ENCODE measurements around the gene IGF2BP3.
"Not testable (repeated sequence)": the region's sequence is repeated elsewhere in the genome, so short reads cannot be mapped to it uniquely, and the experiment has no call there.

Gene IGF2BP3

GRCh38 chr7:23404546-23405239 is 65.6 kb downstream of the IGF2BP3 start:
- no peak for DNase-seq (ENCODE audit: extremely low spot score)
- ChIA-PET CTCF (interaction anchor here (1.0 to 1.8 kb wide), 3 partner anchors 10 to 30 kb away, joined by 3 to 5 read pairs (median 4); no protein-coding TSS in a partner anchor), POLR2A (no interaction called here)
- no peak for TF ChIP-seq CTCF (IDR thresholded peaks at IDR 0.05; ENCODE audit: control extremely low read depth, extremely low read depth, low read depth, missing control alignments)

GRCh38 chr7:23403970-23404369 is 66.3 kb downstream of the IGF2BP3 start:
- no peak for DNase-seq (ENCODE audit: extremely low spot score)
- TF ChIP-seq CTCF (IDR thresholded peaks at IDR 0.05; ENCODE audit: control extremely low read depth, extremely low read depth, low read depth, missing control alignments) = no peak
- POLR2A ChIA-PET = no interaction called here
- CTCF ChIA-PET = interaction anchor here (1.0 to 1.8 kb wide), 4 partner anchors 9 to 31 kb away, joined by 3 to 5 read pairs (median 4); no protein-coding TSS in a partner anchor

- POLR2A ChIA-PET; DNase-seq (ENCODE audit: extremely low spot score): not testable (repeated sequence)
These were observed 72.2 kb downstream of the IGF2BP3 start for GRCh38 chr7:23398090-23398489.

GRCh38 chr7:23397241-23397640 is 73.0 kb downstream of the IGF2BP3 start:
- POLR2A ChIA-PET = no interaction called here

More at GRCh38 chr7:23398090-23398489, 72.2 kb downstream of the IGF2BP3 start:
- CTCF ChIA-PET = not testable (repeated sequence)

GRCh38 chr7:23396222-23397015 is 73.9 kb downstream of the IGF2BP3 start:
- CTCF ChIA-PET = interaction anchor here (2.6 kb wide), 1 partner anchor 11 kb away, joined by 9 read pairs; no protein-coding TSS in a partner anchor
- POLR2A ChIA-PET = no interaction called here
- no peak for TF ChIP-seq CTCF (IDR thresholded peaks at IDR 0.05; ENCODE audit: control extremely low read depth, extremely low read depth, low read depth, missing control alignments)

More at GRCh38 chr7:23397241-23397640, 73.0 kb downstream of the IGF2BP3 start:
- DNase-seq (ENCODE audit: extremely low spot score) = no peak
- TF ChIP-seq CTCF (IDR thresholded peaks at IDR 0.05; ENCODE audit: control extremely low read depth, extremely low read depth, low read depth, missing control alignments) = no peak
- CTCF ChIA-PET = no interaction called here

DNA sequence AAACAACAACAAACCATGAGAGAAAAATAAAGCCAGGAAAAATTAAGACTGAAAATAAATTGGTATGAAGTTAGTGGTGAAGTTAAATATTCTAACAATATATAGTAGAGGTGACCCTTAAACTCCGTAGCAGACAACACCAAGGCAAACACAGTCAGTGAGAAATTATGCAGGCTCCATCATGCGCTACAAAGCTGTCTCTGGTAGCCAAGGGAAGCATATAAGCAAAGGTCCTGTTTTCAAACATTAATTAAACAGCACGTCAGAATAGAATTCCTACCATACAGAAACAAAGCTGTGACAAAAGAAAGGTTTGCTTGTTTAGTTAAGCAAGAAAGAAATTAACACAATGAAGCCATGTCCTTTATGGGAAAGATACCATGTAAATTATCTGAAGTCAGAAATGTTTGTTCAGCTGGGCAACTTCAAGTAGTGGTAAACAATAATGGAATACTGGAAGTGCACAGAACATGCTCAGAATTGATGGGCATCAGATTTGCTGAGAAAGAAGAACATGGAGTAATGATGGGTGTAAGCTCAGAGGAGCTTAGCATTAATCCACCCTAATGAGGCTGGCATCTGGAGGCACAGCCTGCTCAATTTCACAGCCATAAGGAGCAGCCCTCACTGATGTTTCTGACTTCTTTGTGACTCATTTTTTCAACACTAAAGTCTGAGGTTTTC is 75.7 kb downstream of the IGF2BP3 start:
- no peak for TF ChIP-seq CTCF (IDR thresholded peaks at IDR 0.05; ENCODE audit: control extremely low read depth, extremely low read depth, low read depth, missing control alignments)
- ChIA-PET POLR2A (no interaction called here), CTCF (interaction anchor here (1.2 to 2.6 kb wide), 5 partner anchors 9 to 33 kb away, joined by 3 to 9 read pairs (median 3); no protein-coding TSS in a partner anchor)
- no peak for DNase-seq (ENCODE audit: extremely low spot score)

More at GRCh38 chr7:23396222-23397015, 73.9 kb downstream of the IGF2BP3 start:
- DNase-seq (ENCODE audit: extremely low spot score) = no peak
